HCT116 (cell line): ENCODE data around the gene METTL1. TPM values are rescaled to one million over a fixed set of nuclear protein-coding genes. Genes with fewer than 3 reads are reported as not detected.

Experiments
- ATAC-seq: fragments of 200-7000 bp; cut with Tn5 transposase; 2 replicates; pipeline ENCODE4 v1.9.1; 2020; ENCODE audit warnings: mild to moderate bottlenecking, moderate library complexity
- BruUV-seq: library from RNA; stranded (reverse); fragments of 400-500 nt; replicated peaks from 2 replicates; lab custom pipeline; 2021; lab: Mats Ljungman, UMichigan
- CTCF ChIA-PET: fragments of 300-600 bp; sonication (Branson Sonifier 250); formaldehyde crosslinking; loops from one replicate; lab custom pipeline; 2021; ENCODE audit warnings: antibody characterized with exemption; lab: Charles Lee
- POLR2A ChIA-PET: fragments of 300-600, 350-600 bp; sonication (Branson Sonifier 250); formaldehyde crosslinking; loops from one replicate; lab custom pipeline; 2021; ENCODE audit warnings: antibody characterized with exemption; lab: Charles Lee
- RAD21 ChIA-PET, 2 experiments: fragments of 300-600 bp; sonication (Branson Sonifier 250); formaldehyde crosslinking; loops; one replicate each; lab custom pipeline; 2023; ENCODE audit warnings: low total read pairs in 2 of 2; ENCODE audit not compliant: uncharacterized antibody in 2 of 2, unreplicated experiment in 2 of 2, low non-redundant PET in 1 of 2; lab: Charles Lee
- DNase-seq: peaks from one replicate; pipeline ENCODE4 v3.0.0-alpha.2; 2010; ENCODE audit warnings: low read depth, low spot score
- H2AFZ ChIP-seq: fragments of 200-600 bp; shearing (Covaris generic), sonication (generic); 2 replicates; pipeline ENCODE4 v1.6.1; 2017; ENCODE audit warnings: low read depth, mixed run types, mixed read lengths, antibody characterized with exemption, low read length; ENCODE audit not compliant: poor library complexity, severe bottlenecking
- H3K27ac ChIP-seq: 2 replicates; pipeline ENCODE4 v1.5.1; 2012; ENCODE audit warnings: low read depth, low read length
- H3K27me3 ChIP-seq: fragments of 200-600 bp; sonication (generic); 2 replicates; pipeline ENCODE4 v1.6.1; 2016; ENCODE audit warnings: mixed run types, low read length, mixed read lengths; ENCODE audit not compliant: insufficient read depth
- H3K36me3 ChIP-seq, 2 experiments: fragments of 200-500 bp in 1 of 2; fragments of 200-600 bp in 1 of 2; sonication (Bioruptor generic) in 1 of 2; sonication (generic) in 1 of 2; 2 replicates each; pipeline versions ENCODE4 v1.5.1 to v1.6.1; 2014 to 2016; ENCODE audit warnings: low read length in 2 of 2, inconsistent platforms in 1 of 2, mixed read lengths in 1 of 2, mixed run types in 1 of 2; ENCODE audit not compliant: insufficient read depth in 2 of 2, control insufficient read depth in 1 of 2
- H3K4me1 ChIP-seq, 2 experiments: fragments of 200-600 bp in 1 of 2; sonication (generic) in 1 of 2; 2 replicates each; pipeline versions ENCODE4 v1.5.1 to v1.6.1; 2012 to 2017; ENCODE audit warnings: low read length in 2 of 2, inconsistent platforms in 1 of 2, mild to moderate bottlenecking in 1 of 2, mixed read lengths in 1 of 2, mixed run types in 1 of 2, moderate library complexity in 1 of 2; ENCODE audit not compliant: insufficient read depth in 2 of 2, control insufficient read depth in 1 of 2
- H3K4me2 ChIP-seq: fragments of 200-600 bp; sonication (generic); 2 replicates; pipeline ENCODE4 v1.6.1; 2017; ENCODE audit warnings: mixed run types, low read length, mixed read lengths
- H3K4me3 ChIP-seq, 2 experiments: fragments of 200-600 bp in 1 of 2; sonication (generic) in 1 of 2; replicated peaks in 1 of 2; 2 replicates each; pipeline ENCODE4 v1.5.1; 2011 to 2016; ENCODE audit warnings: low read length in 2 of 2, control low read depth in 1 of 2, low read depth in 1 of 2, mild to moderate bottlenecking in 1 of 2, mixed read lengths in 1 of 2, mixed run types in 1 of 2
- H3K79me2 ChIP-seq: fragments of 200-600 bp; sonication (generic); 2 replicates; pipeline ENCODE4 v1.6.1; 2017; ENCODE audit warnings: mild to moderate bottlenecking, mixed run types, low read length, moderate library complexity, mixed read lengths; ENCODE audit not compliant: insufficient read depth
- H3K9ac ChIP-seq: fragments of 200-600 bp; sonication (generic); 2 replicates; pipeline ENCODE4 v1.6.1; 2016; ENCODE audit warnings: low read length, mixed read lengths
- H3K9me2 ChIP-seq: fragments of 200-600 bp; sonication (generic), shearing (Covaris generic); 2 replicates; pipeline ENCODE4 v1.6.1; 2017; ENCODE audit warnings: mixed run types, mild to moderate bottlenecking, moderate library complexity; ENCODE audit not compliant: insufficient read depth
- H3K9me3 ChIP-seq, 2 experiments: fragments of 200-500 bp in 1 of 2; fragments of 200-600 bp in 1 of 2; sonication (Bioruptor generic) in 1 of 2; sonication (generic) in 1 of 2; 2 replicates each; pipeline ENCODE4 v1.6.1; 2014 to 2017; ENCODE audit warnings: low read length in 2 of 2, mixed read lengths in 2 of 2, inconsistent platforms in 1 of 2, low read depth in 1 of 2, mild to moderate bottlenecking in 1 of 2, mixed run types in 1 of 2, moderate library complexity in 1 of 2; ENCODE audit not compliant: control insufficient read depth in 1 of 2, insufficient read depth in 1 of 2
- H4K20me1 ChIP-seq: fragments of 200-600 bp; sonication (generic), shearing (Covaris generic); 2 replicates; pipeline ENCODE4 v1.6.1; 2017; ENCODE audit warnings: mixed run types, mild to moderate bottlenecking, moderate library complexity; ENCODE audit not compliant: insufficient read depth
- CBX3 ChIP-seq: IDR thresholded peaks from 2 replicates; pipeline ENCODE4 v1.6.1; 2012; ENCODE audit warnings: low read depth
- CEBPB ChIP-seq: IDR thresholded peaks from 2 replicates; pipeline ENCODE4 v1.6.1; 2012; ENCODE audit warnings: low read depth
- EGR1 ChIP-seq: IDR thresholded peaks from 2 replicates; pipeline ENCODE4 v1.6.1; 2012; ENCODE audit warnings: low read depth
- EZH2 ChIP-seq: fragments of 200-600 bp; sonication (generic); IDR thresholded peaks from 2 replicates; pipeline ENCODE4 v1.6.1; 2017; ENCODE audit warnings: antibody characterized with exemption, mixed run types
- JUND ChIP-seq: IDR thresholded peaks from 2 replicates; pipeline ENCODE4 v1.6.1; 2012
- POLR2A ChIP-seq: IDR thresholded peaks from 2 replicates; pipeline ENCODE4 v1.7.0; 2011; ENCODE audit warnings: borderline replicate concordance; ENCODE audit not compliant: insufficient read depth, insufficient read length; ENCODE audit errors: extremely low read depth
- POLR2AphosphoS5 ChIP-seq: IDR thresholded peaks from 2 replicates; pipeline ENCODE4 v1.6.1; 2011; ENCODE audit warnings: mild to moderate bottlenecking, low read depth, low read length, moderate library complexity
- RAD21 ChIP-seq: IDR thresholded peaks from 2 replicates; pipeline ENCODE4 v1.6.1; 2012; ENCODE audit warnings: low read depth, mild to moderate bottlenecking
- SIN3A ChIP-seq: IDR thresholded peaks from 2 replicates; pipeline ENCODE4 v1.6.1; 2012; ENCODE audit warnings: low read depth
- SP1 ChIP-seq: IDR thresholded peaks from 2 replicates; pipeline ENCODE4 v1.6.1; 2012; ENCODE audit warnings: low read depth
- SRF ChIP-seq: IDR thresholded peaks from 2 replicates; pipeline ENCODE4 v1.6.1; 2012; ENCODE audit warnings: low read depth
- YY1 ChIP-seq: IDR thresholded peaks from 2 replicates; pipeline ENCODE4 v1.6.1; 2011; ENCODE audit warnings: low read length, low read depth, moderate library complexity, mild to moderate bottlenecking; ENCODE audit not compliant: insufficient replicate concordance; ENCODE audit errors: extremely low read depth
- ZFX ChIP-seq: fragments of 450-650 bp; IDR thresholded peaks from 2 replicates; pipeline ENCODE4 v1.6.1; 2017
- ZNF274 ChIP-seq: fragments of 200-500 bp; sonication (Bioruptor generic); IDR thresholded peaks from 2 replicates; pipeline ENCODE4 v1.6.1; 2014; ENCODE audit warnings: mild to moderate bottlenecking, low read depth, low read length, inconsistent platforms
- intact Hi-C: fragments of 100-400 bp; cut with micrococcal nuclease; formaldehyde crosslinking; loops from 2 replicates; pipeline ENCODE4 v1.10.0; 2022
- total RNA-seq: library from RNA; stranded (reverse); gene quantifications from one replicate; pipeline ENCODE4 v1.2.1, GENCODE V29; 2021; ENCODE audit not compliant: unreplicated experiment
- TF ChIP-seq, protein P1 (sequence below): IDR thresholded peaks from 2 replicates; pipeline ENCODE4 v1.6.1; 2011; ENCODE audit warnings: mild to moderate bottlenecking, low read length, moderate library complexity; ENCODE audit not compliant: insufficient replicate concordance; ENCODE audit errors: extremely low read depth
- TF ChIP-seq, protein P2 (sequence below): IDR thresholded peaks from 2 replicates; pipeline ENCODE4 v1.6.1; 2012
- TF ChIP-seq, protein P3 (sequence below), 3 experiments: fragments of 200-600 bp in 1 of 3; sonication (generic) in 1 of 3; IDR thresholded peaks in 2 of 3; conservative IDR thresholded peaks in 1 of 3; 2 replicates each; pipeline ENCODE4 v1.5.1; 2012 to 2017; ENCODE audit warnings: low read depth in 2 of 3, low read length in 2 of 3, antibody characterized with exemption in 1 of 3, borderline replicate concordance in 1 of 3, control low read depth in 1 of 3, mild to moderate bottlenecking in 1 of 3, mixed read lengths in 1 of 3, mixed run types in 1 of 3, moderate library complexity in 1 of 3; ENCODE audit not compliant: insufficient read depth in 1 of 3
- TF ChIP-seq, protein P4 (sequence below): IDR thresholded peaks from 2 replicates; pipeline ENCODE4 v1.6.1; 2012; ENCODE audit warnings: low read depth
- TF ChIP-seq, protein P5 (sequence below): IDR thresholded peaks from 2 replicates; pipeline ENCODE4 v1.6.1; 2012

METTL1 gene
- total RNA-seq, 1 experiment from 2014 or later, result 56.6 TPM

DNA sequence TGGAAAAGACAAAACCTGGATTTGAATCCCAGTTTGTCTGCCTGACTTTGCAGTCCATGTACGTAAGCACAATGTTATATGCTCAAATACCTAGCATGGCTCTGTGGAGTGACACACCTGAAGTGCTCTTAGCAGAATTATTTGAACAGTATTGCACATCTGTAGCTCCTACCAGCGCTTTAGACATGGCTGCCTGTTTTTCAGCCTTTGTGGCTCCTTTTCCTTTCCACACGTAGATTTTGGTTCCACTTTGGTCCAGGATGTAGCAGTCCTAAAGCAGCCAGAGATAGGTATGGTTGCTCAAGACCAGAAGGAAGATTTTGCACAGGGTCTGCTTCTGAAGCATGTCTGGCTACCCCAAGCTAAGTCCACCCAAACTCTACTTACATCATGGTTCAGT lies 37.5 kb upstream of the METTL1 start:
- CTCF ChIA-PET, result no interaction called here
- DNase-seq, result no peak
- Histone ChIP-seq H3K4me3 (no peak overlapping the region), H3K4me1 (peaks cover 0 to 13% of the 10 kb centered on the region in 2 experiments; a peak in 2 of 4 replicates), H3K4me2 (no peak overlapping the region), H3K79me2 (no peaks in the 10 kb centered on the region), H3K36me3 (no peaks in the 10 kb centered on the region), H2AFZ (no peak overlapping the region), H4K20me1 (no peaks in the 10 kb centered on the region), H3K9me3 (no peaks in the 10 kb centered on the region), H3K9ac (no peak overlapping the region), H3K9me2 (no peaks in the 10 kb centered on the region), H3K27me3 (no peaks in the 10 kb centered on the region), H3K27ac (no peak overlapping the region)
- TF ChIP-seq, protein P1, sequence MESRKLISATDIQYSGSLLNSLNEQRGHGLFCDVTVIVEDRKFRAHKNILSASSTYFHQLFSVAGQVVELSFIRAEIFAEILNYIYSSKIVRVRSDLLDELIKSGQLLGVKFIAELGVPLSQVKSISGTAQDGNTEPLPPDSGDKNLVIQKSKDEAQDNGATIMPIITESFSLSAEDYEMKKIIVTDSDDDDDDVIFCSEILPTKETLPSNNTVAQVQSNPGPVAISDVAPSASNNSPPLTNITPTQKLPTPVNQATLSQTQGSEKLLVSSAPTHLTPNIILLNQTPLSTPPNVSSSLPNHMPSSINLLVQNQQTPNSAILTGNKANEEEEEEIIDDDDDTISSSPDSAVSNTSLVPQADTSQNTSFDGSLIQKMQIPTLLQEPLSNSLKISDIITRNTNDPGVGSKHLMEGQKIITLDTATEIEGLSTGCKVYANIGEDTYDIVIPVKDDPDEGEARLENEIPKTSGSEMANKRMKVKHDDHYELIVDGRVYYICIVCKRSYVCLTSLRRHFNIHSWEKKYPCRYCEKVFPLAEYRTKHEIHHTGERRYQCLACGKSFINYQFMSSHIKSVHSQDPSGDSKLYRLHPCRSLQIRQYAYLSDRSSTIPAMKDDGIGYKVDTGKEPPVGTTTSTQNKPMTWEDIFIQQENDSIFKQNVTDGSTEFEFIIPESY, result no peak
- TF ChIP-seq POLR2AphosphoS5, result no peak
- no peak for TF ChIP-seq ZFX
- TF ChIP-seq SIN3A, result no peak
- no peak for TF ChIP-seq CBX3
- TF ChIP-seq, protein P2, sequence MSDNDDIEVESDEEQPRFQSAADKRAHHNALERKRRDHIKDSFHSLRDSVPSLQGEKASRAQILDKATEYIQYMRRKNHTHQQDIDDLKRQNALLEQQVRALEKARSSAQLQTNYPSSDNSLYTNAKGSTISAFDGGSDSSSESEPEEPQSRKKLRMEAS, result no peak
- TF ChIP-seq EZH2, result no peak
- TF ChIP-seq, protein P3, sequence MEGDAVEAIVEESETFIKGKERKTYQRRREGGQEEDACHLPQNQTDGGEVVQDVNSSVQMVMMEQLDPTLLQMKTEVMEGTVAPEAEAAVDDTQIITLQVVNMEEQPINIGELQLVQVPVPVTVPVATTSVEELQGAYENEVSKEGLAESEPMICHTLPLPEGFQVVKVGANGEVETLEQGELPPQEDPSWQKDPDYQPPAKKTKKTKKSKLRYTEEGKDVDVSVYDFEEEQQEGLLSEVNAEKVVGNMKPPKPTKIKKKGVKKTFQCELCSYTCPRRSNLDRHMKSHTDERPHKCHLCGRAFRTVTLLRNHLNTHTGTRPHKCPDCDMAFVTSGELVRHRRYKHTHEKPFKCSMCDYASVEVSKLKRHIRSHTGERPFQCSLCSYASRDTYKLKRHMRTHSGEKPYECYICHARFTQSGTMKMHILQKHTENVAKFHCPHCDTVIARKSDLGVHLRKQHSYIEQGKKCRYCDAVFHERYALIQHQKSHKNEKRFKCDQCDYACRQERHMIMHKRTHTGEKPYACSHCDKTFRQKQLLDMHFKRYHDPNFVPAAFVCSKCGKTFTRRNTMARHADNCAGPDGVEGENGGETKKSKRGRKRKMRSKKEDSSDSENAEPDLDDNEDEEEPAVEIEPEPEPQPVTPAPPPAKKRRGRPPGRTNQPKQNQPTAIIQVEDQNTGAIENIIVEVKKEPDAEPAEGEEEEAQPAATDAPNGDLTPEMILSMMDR (IDR thresholded peaks at IDR 0.05 in 2 of 3, conservative IDR thresholded peaks at IDR 0.05 in 1 of 3; ENCODE audit: borderline replicate concordance in 1 of 3, insufficient read depth in 1 of 3, low read depth in 2 of 3, low read length in 2 of 3), result no peak
- TF ChIP-seq SP1, result no peak
- TF ChIP-seq JUND, result no peak
- TF ChIP-seq YY1, result no peak
- TF ChIP-seq, protein P4, sequence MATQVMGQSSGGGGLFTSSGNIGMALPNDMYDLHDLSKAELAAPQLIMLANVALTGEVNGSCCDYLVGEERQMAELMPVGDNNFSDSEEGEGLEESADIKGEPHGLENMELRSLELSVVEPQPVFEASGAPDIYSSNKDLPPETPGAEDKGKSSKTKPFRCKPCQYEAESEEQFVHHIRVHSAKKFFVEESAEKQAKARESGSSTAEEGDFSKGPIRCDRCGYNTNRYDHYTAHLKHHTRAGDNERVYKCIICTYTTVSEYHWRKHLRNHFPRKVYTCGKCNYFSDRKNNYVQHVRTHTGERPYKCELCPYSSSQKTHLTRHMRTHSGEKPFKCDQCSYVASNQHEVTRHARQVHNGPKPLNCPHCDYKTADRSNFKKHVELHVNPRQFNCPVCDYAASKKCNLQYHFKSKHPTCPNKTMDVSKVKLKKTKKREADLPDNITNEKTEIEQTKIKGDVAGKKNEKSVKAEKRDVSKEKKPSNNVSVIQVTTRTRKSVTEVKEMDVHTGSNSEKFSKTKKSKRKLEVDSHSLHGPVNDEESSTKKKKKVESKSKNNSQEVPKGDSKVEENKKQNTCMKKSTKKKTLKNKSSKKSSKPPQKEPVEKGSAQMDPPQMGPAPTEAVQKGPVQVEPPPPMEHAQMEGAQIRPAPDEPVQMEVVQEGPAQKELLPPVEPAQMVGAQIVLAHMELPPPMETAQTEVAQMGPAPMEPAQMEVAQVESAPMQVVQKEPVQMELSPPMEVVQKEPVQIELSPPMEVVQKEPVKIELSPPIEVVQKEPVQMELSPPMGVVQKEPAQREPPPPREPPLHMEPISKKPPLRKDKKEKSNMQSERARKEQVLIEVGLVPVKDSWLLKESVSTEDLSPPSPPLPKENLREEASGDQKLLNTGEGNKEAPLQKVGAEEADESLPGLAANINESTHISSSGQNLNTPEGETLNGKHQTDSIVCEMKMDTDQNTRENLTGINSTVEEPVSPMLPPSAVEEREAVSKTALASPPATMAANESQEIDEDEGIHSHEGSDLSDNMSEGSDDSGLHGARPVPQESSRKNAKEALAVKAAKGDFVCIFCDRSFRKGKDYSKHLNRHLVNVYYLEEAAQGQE, result no peak
- TF ChIP-seq POLR2A, result no peak
- TF ChIP-seq EGR1, result no peak
- TF ChIP-seq ZNF274, result no peak
- TF ChIP-seq CEBPB, result no peak
- no peak for TF ChIP-seq SRF
- TF ChIP-seq, protein P5, sequence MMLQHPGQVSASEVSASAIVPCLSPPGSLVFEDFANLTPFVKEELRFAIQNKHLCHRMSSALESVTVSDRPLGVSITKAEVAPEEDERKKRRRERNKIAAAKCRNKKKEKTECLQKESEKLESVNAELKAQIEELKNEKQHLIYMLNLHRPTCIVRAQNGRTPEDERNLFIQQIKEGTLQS, result no peak
- TF ChIP-seq RAD21, result no peak
- intact Hi-C loops, result no loop called here
- ATAC-seq, result no peak
- RAD21 ChIA-PET, result no interaction called here
- no TSS peak for BruUV-seq
- POLR2A ChIA-PET, result no interaction called here
